Left cardiac atrium (tissue), 4 donors: Measurements from ENCODE around the gene MLST8. TPM values are rescaled to one million over a fixed set of nuclear protein-coding genes. Genes with fewer than 3 reads are reported as not detected.

Experiments used
- ATAC-seq, 2 donors: fragments of 200-7000 bp; cut with Tn5 transposase; one replicate each; pipeline ENCODE4 v1.9.1; 2020; ENCODE audit warnings: mild to moderate bottlenecking in 2 of 2, moderate library complexity in 2 of 2
- DNase-seq: peaks from one replicate; pipeline ENCODE4 v3.0.0-alpha.2; 2020
- intact Hi-C, 2 donors: fragments of 100-400 bp; cut with DNase I; formaldehyde crosslinking; loops; one replicate each; pipeline versions ENCODE4 v1.14.1 to v1.15.1; 2022 to 2023
- total RNA-seq, 2 donors: library from RNA; stranded (reverse); fragmentation: NEBNext Ultra II Directional; extraction: Animal tissue kit (Norgen Biotek cat#: 25700); gene quantifications; one replicate each; pipeline ENCODE4 v1.2.1, GENCODE V29; 2021
- donor health status: DM: no; HTN: yes; CAD: no.
- donor health status: DM: no; HTN: yes; CAD: no; lungs with severe emphysema.
- donor health status: DM: yes; HTN: yes; CAD: no.
- donor health status: Dilated cardiomyopathy.

The MLST8 gene
- total RNA-seq, 2 donors from 2014 or later: 24.9 to 26.9 TPM

DNA sequence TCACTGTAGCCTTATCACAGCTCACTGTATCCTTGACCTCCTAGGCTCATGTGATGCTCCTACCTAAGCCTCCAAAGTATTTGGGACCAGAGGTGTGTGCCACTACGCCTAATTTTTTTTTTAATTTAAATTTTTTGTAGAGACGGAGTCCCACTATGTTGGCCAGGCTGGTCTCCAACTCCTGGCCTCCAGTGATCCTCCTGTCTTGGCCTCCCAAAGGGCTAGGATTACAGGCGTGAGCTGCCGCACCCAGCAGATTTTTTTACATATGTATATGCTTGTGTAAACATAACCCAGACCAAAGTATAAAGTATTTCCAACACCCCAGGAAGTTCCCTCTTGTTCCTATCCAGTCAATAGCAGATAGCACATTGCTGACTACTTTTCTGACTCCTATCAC, 11.1 kb downstream of the MLST8 start:
- ATAC-seq (no peak), DNase-seq (no peak)
- intact Hi-C loops: no loop called here

DNA sequence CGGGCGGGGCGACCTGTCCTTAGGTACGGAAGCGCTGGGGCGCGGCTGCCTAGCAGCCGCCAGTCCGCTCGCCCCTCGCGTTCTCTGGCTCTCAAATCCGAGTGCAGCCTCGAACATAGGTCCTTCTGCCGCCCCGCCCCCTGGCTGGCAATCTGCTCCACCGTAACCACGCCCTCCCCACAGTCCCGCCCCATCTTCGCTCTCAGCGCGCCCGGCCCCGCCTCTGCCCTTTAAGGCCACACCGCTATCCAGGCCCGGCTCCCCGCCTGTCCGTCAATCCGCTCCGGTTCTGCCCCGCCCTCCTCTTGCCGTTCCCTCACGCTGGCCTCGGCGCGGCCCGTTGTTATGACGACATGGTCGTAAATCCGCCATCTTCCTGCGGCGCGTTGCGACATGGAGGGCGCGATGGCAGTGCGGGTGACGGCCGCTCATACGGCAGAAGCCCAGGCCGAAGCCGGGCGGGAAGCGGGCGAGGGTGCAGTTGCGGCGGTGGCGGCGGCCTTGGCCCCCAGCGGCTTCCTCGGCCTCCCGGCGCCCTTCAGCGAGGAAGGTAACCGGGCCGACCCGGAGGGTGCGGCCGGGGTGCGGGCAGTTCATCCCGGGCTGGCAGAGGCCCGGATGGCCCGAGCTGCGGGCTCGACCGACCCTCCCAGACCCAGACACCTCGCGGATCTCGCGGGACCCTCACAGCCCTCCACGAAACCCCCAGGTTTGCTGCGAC, 18.1 kb downstream of the MLST8 start, which contains the start of gene E4F1:
TSS of gene E4F1 (plus strand) at position 371 of the 721 bp plus-strand sequence. CDS start at position 394, 23 bp downstream.
- intact Hi-C loops: no loop called here
- peak; percentile 99 to 100 for ATAC-seq
- peak; percentile 100 for DNase-seq

DNA sequence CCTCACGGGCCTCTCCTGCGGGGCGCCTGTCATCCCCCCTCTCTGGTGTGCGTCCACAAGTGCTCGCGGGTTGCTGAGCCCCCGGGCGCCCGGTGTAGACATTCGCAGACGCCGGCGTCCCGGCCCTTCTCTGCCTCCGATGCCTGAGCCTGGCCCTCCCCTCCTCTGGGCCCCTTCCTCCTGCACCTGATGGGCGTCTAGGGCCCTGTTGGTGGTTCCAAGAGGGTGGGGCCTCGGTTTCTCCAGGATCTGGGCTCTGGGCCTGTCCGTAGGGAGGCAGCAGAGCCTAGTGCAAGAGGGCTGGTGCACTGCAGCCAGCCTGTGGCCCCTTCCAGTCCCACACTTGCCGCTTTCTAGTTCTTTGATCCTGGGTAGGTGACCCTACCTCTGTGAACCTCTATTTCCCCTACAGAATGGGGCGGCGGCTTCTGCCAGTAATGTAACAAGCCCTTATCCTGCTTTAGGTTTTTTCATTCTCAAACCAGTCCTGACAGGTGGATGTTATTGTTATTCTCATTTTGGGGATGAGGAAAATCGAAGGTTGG, 18.8 kb downstream of the MLST8 start:
- DNase-seq: no peak
- intact Hi-C loops: no loop called here
- peak; percentile 55 to 70 for ATAC-seq

DNA sequence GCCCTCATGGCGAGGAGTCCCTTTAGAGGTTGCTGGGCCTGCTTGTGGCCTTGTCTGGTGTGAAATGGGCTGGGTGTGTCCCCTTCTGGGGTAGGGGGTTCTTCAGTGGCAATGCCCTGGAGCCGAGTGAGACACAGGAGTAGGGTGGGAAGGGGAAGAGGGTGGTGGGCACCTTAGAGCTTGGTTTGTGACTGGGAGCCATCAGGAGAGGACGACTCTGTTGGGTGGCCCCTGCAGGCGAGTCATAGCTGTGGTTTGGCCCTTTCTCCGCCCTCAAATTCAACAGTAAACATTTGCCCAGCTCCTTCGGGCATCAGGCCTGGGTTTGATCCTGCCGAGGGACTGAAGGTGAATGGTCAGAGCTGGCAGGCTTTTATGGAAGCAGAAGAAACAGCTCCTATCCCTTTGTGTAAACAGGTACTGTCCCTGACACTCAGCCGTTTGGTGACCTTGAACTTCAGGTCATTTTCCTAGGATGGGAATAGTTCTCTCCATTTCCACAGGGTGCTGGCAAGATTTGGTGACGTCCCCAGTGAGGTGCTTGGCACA, 21.1 kb downstream of the MLST8 start:
- ATAC-seq (no peak), DNase-seq (no peak)
- intact Hi-C loops: no loop called here

DNA sequence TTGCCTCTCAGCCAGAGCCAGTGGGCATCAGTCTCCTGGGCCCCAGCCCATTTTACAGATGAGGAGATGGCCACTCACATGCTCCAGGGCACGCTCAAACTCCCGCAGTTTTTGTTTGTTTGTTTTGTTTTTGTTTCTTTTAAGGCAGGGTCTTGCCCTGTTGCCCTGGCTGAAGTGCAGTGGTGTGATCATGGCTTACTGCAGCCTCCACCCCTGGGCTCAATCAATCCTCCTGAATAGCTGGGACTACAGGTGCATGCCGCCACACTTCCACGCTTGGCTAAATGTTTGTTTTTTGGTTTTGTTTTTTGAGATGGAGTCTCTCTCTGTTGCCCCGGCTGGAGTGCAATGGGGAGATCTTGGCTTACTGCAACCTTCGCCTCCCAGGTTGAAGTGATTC, 21.7 kb downstream of the MLST8 start:
- intact Hi-C loops: no loop called here
- DNase-seq (no peak), ATAC-seq (no peak)

DNA sequence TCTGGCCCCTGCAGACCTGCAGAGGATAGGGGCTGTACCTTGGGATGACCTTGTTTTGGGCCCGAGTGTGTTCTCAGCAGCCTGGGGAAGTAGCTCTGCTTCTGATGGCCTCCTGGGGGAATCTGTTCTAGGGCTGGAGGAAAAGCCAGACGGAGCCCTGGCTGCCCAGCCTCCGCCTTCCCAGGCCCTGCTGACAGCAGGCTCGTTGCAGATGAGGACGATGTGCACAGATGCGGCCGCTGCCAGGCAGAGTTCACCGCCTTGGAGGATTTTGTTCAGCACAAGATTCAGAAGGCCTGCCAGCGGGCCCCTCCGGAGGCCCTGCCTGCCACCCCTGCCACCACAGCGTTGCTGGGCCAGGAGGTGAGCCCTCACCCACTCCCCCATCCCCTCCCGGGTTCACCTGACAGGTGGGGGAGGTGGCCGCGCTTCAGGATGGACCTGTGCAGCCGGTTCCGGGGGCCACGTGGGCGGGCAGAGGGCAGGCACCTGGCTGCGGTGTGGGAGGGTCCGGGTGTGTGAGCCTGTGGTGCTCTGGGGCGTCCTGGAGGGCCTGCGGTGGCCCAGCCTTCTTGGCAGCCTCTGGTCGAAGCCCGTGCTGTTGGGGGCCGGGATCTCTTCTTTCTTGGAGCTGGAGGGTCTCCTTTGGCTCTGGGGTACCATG, 23.0 kb downstream of the MLST8 start:
- DNase-seq (no peak), ATAC-seq (no peak)
- intact Hi-C loops: no loop called here

DNA sequence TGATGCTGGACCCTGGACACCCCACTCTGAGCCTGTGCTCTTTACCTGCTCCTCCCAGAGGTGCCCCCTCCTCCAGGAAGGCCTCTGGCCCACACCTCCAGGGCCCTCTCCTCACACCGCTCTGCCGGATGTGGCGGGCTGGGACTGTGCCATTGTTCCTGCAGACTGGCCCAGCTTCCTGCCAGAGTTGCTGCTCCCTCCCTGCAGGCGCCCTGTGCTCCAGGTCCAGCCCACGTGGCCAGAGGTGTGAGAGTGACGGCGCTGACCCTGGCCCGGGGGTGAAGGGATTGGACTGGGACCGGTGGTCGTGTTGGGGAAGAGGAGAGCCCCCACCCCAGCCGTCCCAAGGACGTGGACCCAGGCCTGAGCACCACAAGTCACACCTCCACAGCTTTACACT, 23.8 kb downstream of the MLST8 start:
- DNase-seq (no peak), ATAC-seq (no peak)
- intact Hi-C loops: no loop called here

DNA sequence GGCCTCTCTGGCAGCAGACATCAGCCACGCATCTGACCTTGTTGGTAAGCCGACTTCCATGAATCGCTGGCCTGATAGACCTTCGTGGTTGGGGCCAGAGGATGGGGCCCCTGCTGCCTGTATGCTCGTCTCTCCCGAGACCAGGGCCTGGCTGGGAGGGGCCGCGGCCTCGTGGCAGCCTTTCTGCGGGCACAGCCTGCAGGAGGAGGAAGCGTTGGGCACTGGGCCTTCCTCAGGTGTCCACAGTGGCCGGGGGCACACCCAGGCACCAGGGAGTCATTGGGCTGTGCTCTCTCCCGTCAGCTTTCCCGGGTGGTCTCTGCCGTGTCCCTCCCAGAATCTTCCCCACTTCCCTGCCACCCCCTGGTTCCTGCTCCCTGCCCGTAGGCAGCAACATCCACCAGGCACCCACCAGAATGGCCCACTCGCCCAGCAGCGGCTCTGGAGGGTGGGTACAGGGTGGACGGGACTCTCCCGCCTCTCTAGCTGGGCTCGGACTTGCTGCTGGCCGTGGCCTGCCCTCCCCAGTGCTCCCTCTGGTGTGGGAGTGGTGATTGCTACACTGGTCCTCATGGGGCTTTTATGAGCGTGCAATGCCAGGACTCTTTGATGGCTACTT, 24.5 kb downstream of the MLST8 start:
- DNase-seq: no peak
- intact Hi-C loops: no loop called here

DNA sequence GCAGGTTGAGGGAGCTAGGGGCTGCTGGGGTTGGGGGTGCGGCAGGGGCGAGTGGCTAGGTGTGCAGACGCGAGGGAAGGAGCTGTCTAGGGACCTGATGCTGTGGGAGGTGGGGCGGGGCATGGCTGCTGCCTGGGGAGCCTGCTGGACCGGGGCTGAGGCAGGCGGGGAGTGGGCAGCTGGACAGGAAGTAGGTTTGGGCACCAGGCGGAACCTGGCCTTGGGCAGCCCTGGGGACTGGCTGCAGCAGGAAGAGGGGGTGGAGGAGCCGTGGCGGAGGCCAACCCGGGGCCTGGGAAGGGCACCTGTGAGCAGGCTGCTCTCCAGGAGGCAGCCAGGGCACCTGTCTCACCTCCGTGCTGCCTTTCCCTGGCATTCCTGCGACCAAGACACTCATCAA, 25.1 kb downstream of the MLST8 start:
- DNase-seq: no peak
- intact Hi-C loops: no loop called here
- no peak for ATAC-seq

More for the DNA sequence above, 24.5 kb downstream of the MLST8 start:
- ATAC-seq: peak in 1 of 2 donors; percentile 43

DNA sequence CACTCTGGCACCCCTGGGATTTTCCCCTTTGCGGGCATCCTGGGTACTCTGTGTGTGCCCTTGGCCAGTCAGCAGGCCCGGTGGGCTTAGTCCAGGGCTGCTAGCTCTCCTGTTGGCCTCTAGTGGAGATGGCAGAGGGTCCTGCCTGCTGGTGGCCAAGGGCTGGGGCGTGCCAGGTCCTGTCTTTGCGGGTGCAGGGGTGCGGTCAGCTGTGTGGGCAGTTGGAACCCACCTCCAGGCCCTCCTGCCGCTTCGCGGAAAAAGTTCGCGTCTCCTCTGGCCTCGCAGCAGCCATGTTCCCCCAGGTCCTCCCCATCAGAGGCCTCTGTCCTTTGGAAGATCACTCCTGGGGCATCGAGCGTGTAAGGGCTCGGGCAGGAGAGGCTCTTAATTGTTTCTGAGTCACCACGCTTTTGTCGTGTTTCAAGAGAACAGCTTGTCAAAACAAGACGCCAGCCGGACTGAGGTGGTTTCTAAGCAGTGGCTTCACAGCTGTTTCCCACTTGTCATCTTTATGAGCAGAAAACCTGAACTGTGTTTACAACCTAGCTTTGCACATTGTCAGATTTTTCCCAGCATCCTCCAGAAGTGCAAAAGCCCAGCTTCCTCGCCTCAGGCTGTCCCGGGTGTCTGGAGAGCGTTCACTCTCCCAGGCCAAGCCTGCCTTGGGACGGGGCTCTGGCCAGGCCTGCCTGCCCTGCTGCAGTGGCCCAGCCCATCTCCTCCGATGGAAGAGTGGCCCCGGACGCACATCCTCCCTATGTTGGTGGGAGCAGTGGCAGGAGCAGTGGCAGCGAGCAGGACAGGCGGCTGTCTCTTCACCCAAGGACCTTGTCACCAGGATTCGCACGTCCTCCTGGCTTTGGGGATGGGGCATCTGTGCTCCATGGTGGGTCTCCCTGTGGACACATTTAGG, 26.0 kb downstream of the MLST8 start:
- intact Hi-C loops: no loop called here
- no peak for ATAC-seq
- DNase-seq: no peak

DNA sequence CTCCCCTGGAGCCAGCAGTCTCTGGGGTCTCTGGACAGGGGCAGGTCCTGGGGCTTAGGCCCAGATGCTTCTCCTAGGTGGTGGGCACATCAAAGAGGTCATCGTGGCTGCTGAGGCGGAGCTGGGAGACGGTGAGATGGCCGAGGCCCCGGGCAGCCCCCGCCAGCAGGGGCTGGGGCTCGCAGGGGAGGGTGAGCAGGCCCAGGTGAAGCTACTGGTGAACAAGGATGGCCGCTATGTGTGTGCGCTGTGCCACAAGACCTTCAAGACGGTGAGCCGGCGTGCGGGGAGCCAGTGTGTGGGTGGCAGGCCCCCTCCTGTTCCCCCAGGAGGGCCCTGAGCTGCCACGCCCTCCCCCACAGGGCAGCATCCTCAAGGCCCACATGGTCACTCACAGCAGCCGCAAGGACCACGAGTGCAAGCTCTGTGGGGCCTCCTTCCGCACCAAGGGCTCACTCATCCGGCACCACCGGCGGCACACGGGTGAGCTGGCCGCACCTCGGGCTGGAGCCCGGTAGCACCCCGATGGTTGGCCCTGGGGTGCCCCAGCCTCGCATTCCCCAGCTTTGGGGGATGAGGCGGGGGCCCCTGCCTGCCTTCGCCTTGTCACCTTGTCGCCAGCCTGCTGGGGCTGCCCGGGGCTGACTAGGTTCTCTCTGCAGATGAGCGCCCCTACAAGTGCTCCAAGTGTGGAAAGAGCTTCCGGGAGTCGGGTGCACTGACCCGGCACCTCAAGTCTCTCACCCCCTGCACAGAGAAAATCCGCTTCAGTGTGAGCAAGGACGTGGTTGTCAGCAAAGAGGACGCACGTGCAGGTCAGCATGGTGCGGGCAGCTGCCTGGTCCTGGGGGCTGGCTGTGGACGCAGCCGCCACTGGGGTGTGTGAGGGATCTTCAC, 27.1 kb downstream of the MLST8 start:
- DNase-seq (no peak), ATAC-seq (no peak)
- intact Hi-C loops: no loop called here

DNA sequence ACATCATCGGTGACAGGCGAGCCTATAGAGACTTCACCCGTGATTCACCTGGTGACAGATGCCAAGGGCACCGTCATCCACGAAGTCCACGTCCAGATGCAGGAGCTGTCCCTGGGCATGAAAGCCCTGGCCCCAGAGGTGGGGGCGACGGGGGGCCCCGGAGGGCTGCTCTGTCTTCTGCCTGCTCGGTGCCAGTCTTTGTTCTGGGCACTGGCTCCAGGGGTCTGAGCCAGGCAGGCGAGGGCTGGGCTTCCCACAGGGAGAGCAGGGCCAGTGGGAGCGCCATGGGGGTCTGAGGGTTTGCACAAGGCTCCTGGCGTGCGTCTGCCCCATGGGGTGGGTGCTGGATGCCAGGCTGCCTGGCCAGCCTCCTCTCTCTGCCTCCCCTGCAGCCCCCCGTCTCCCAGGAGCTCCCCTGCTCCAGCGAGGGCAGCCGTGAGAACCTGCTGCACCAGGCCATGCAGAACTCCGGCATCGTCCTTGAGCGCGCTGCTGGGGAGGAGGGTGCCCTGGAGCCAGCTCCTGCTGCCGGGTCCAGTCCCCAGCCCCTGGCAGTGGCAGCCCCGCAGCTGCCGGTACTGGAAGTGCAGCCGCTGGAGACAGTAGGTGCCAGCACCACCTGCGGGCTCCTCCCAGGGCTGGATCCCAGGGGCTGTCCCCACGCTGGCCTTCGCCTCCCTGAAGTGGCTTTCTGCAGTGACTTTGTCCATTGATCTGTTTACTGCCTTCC, 28.0 kb downstream of the MLST8 start:
- ATAC-seq: no peak
- DNase-seq: no peak
- intact Hi-C loops: no loop called here

DNA sequence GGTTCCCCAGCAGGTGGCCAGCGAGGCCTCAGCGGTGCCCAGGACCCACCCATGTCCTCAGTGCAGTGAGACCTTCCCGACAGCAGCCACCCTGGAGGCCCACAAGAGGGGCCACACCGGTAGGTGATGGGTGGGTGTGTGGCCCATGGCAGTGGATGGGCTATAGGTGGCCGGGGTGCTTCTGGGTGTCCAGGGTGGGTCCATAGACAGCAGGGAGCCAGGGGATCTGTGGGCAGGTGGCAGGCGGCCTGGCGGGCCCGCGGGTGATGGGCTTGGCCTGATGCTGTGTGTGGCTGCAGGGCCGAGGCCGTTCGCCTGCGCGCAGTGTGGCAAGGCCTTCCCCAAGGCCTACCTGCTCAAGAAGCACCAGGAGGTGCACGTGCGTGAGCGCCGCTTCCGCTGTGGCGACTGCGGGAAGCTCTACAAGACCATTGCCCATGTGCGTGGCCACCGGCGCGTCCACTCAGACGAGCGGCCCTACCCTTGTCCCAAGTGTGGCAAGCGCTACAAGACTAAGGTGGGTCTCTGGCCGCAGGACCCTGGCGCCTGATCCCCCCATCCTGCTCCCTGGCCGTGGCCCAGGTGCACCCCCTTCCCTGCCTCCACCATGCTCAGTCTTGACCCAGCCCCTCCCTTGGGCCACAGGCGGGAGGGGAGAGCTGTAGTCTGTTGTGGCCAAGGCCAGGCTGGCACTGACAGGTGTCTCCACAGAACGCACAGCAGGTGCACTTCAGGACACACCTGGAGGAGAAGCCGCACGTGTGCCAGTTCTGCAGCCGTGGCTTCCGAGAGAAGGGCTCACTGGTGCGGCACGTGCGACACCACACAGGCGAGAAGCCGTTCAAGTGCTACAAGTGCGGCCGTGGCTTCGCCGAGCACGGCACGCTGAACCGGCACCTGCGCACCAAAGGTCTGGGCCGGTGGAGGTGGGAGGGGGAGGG, 28.9 kb downstream of the MLST8 start:
- intact Hi-C loops: no loop called here
- ATAC-seq: no peak
- no peak for DNase-seq

DNA sequence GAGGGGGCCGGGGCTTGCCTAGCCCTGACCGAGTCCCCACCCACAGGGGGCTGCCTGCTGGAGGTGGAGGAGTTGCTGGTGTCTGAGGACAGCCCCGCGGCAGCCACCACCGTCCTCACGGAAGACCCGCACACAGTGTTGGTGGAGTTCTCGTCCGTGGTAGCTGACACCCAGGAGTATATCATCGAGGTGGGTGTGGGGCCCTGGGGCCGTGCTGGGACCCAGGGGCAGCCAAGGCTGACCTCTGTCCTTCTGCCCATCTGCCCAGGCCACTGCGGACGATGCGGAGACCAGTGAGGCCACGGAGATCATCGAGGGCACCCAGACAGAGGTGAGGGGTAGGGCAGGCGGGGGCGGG, 29.5 kb downstream of the MLST8 start:
- intact Hi-C loops: no loop called here
- DNase-seq: no peak
- no peak for ATAC-seq

DNA sequence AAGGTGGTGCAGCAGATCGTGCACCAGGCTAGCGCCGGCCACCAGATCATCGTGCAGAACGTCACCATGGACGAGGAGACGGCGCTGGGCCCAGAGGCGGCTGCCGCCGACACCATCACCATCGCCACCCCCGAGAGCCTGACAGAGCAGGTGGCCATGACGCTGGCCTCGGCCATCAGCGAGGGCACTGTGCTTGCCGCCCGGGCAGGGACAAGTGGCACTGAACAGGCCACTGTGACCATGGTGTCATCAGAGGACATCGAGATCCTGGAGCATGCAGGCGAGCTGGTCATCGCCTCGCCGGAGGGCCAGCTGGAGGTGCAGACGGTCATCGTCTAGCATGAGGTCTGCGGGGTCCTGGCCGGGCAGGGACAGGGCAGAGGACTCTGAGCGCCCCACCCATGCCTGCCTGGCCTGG, 30.0 kb downstream of the MLST8 start:
- DNase-seq (no peak), ATAC-seq (no peak)
- intact Hi-C loops: no loop called here

DNA sequence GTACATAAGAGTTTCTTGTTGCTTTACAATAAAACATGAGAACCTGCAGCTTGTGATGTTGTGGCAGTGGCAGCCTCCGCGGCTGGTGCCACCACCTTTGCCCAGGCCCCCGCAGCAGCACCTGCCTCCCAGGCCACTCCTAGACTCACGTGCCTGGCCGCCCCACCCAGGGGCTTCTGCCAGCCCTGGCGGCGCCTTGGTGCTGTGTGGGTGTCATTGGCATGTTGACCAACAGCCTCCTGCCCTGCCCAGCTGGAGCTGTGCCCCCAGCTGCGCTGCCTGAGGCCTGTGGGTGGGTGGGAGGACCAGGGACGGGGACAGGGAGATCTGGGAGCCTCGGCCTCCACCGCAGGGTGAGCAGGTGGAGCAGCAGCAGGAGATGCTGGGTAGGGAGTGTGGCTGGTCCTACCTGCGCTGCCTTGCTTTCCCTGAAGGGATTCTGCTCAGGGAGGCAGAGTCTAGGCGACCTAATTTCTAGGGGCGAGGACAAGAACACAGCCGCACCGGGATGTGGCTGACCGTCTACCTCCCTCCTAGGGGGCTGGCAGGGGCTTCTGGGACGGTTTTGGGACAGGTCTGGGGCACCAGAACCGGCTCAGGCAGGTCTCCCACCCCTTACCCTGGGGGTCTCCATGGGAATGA, 30.6 kb downstream of the MLST8 start:
- no peak for DNase-seq
- no peak for ATAC-seq
- intact Hi-C loops: no loop called here
